ENCODE data around the gene CRYBA4. TPM values are rescaled to one million over a fixed set of nuclear protein-coding genes. Genes with fewer than 3 reads are reported as not detected.
"Not testable (repeated sequence)": the region's sequence is repeated elsewhere in the genome, so short reads cannot be mapped to it uniquely, and the experiment has no call there.

The CRYBA4 gene
- polyA plus RNA-seq, 1 donor: 0.06 TPM

DNA sequence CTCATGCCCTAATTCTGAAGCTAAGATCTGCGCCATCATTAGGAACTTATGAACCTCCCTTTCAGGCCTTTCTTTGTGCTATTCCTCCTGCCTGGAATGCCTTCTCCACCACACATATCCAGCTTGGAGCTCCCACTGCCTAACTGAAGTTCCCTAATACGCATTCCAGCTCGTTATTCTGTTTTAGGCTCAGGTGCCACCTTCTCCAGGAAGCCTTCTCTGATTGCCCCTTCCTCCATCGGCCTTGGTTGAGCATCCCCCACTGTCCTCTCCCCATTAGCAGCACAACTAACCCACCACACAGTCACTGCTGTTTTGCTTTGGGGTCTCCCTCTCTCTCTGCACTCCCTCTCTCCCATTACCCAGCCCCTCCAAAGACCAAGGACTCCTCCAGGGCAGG is 9.1 kb upstream of the CRYBA4 start:
- Histone ChIP-seq H3K4me3 (ENCODE audit: low read length) (no peak overlapping the region), H3K4me1 (ENCODE audit: control insufficient read depth, insufficient read depth, low read length) (peaks cover 2% of the 10 kb centered on the region), H3K27me3 (ENCODE audit: control insufficient read depth, insufficient read depth, low read length) (peaks cover 18% of the 10 kb centered on the region), H3K9me3 (ENCODE audit: control insufficient read depth, low read depth, low read length) (no peaks in the 10 kb centered on the region), H3K27ac (ENCODE audit: low read length) (no peak overlapping the region), H3K36me3 (ENCODE audit: control insufficient read depth, insufficient read depth, low read length) (no peaks in the 10 kb centered on the region)
- no peak for DNase-seq
- no CpG with 5 or more reads among the region's 4 CpGs for WGBS (ENCODE audit: insufficient coverage, low lambda C conversion rate)

DNA sequence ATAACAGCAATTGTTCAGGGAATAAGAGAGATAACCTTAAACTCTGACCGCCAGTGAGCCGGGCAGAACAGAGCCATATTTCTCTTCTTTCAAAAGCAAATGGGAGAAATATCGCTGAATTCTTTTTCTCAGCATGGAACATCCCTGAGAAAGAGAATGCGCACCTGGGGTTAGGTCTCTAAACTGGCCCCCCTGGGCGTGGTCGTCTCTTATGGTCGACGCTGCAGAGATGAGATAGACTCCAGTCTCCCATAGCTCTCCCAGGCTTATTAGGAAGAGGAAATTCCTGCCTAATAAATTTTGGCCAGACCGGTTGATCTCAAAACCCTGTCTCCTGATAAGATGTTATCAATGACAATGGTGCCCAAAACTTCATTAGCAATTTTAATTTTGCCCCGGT is 8.0 kb upstream of the CRYBA4 start:
- not testable (repeated sequence) for H3K36me3 ChIP-seq (ENCODE audit: control insufficient read depth, insufficient read depth, low read length); H3K4me1 ChIP-seq (ENCODE audit: control insufficient read depth, insufficient read depth, low read length); H3K4me3 ChIP-seq (ENCODE audit: low read length); H3K9me3 ChIP-seq (ENCODE audit: control insufficient read depth, low read depth, low read length); DNase-seq; H3K27ac ChIP-seq (ENCODE audit: low read length)
- H3K27me3 ChIP-seq (ENCODE audit: control insufficient read depth, insufficient read depth, low read length): peaks cover 18% of the 10 kb centered on the region
- 0% methylated on average over 1 of the region's 10 CpGs for WGBS (ENCODE audit: insufficient coverage, low lambda C conversion rate)

DNA sequence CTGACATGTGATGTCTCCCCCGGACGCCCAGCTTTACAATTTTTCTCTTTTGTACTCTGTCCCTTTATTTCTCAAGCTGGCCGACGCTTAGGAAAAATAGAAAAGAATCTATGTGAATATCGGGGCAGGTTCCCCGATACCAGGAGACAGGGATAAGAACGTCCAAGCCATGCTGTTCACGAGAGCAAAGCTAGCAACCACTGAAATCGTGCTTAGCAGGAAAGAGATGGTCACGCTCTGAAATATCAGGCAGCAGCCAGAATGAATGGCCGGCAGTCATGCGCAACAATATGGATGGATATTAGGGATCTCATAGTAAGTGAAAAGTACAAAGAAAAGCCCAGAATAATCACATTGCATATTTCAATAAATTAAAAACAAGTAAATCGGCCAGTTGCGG is 7.4 kb upstream of the CRYBA4 start:
- H3K27ac ChIP-seq (ENCODE audit: low read length): no peak overlapping the region
- DNase-seq: no peak
- H3K4me1 ChIP-seq (ENCODE audit: control insufficient read depth, insufficient read depth, low read length): peaks cover 5% of the 10 kb centered on the region
- no peak overlapping the region for H3K4me3 ChIP-seq (ENCODE audit: low read length)
- peaks cover 14% of the 10 kb centered on the region for H3K27me3 ChIP-seq (ENCODE audit: control insufficient read depth, insufficient read depth, low read length)
- 42% methylated on average over 2 of the region's 14 CpGs for WGBS (ENCODE audit: insufficient coverage, low lambda C conversion rate)
- no peaks in the 10 kb centered on the region for H3K9me3 ChIP-seq (ENCODE audit: control insufficient read depth, low read depth, low read length)
- H3K36me3 ChIP-seq (ENCODE audit: control insufficient read depth, insufficient read depth, low read length): no peaks in the 10 kb centered on the region

DNA sequence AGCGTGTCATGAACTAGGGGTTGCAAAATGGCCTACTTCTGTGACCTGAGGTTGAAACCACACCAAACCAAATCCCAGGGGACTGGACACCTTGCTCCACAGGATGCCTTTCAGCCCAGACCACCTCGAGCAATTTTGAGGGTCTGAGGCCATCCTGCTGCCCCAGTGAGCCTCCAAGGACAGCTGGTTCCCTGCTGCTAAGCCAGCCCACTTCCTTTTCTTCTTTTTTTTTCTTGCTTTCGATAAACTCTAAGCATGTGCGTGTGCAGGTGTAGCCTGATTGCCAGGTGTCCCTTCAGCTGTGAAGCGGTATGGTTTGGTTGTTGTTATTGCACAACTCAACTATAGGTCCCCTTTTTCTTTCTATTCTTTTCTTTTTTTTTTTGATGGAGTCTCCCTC is 6.6 kb upstream of the CRYBA4 start:
- WGBS (ENCODE audit: insufficient coverage, low lambda C conversion rate): 80% methylated on average over 1 of the region's 5 CpGs
- H3K4me1 ChIP-seq (ENCODE audit: control insufficient read depth, insufficient read depth, low read length): peaks cover 5% of the 10 kb centered on the region
- no peak overlapping the region for H3K4me3 ChIP-seq (ENCODE audit: low read length)
- DNase-seq: no peak
- H3K27me3 ChIP-seq (ENCODE audit: control insufficient read depth, insufficient read depth, low read length): peaks cover 14% of the 10 kb centered on the region
- H3K9me3 ChIP-seq (ENCODE audit: control insufficient read depth, low read depth, low read length): no peaks in the 10 kb centered on the region
- no peak overlapping the region for H3K27ac ChIP-seq (ENCODE audit: low read length)
- H3K36me3 ChIP-seq (ENCODE audit: control insufficient read depth, insufficient read depth, low read length): no peaks in the 10 kb centered on the region

DNA sequence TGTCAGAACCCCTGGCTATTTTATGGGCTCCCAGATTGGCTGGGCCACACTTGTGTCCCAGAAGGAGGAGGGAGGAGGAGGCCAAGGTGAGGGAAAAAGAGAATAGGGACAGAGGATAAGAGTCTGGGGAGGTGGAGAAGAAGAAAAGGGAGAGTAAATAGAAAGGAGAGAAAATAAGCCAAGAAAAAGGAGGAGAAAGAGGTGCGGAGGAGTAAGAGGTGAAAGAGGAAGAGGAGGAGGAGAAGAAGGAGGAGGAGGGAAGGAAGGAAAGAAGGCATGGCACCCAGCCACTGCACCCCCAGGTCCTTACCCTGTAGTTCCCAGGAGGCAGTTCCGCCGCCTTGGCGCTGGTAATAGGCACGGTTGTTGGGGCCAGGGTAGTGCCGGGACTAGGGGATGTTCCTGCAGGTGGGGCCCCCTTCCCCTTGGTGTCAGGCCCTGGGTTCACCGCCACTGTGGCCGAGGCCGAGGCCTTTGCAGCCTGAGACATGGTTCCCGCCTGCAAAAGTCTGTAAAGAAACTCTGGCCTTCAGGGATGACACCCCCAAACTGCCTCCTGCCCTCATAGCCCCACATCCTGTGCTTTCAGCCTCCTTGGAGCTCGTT is 5.8 kb upstream of the CRYBA4 start:
- Histone ChIP-seq H3K27me3 (ENCODE audit: control insufficient read depth, insufficient read depth, low read length) (peaks cover 14% of the 10 kb centered on the region), H3K27ac (ENCODE audit: low read length) (no peak overlapping the region), H3K36me3 (ENCODE audit: control insufficient read depth, insufficient read depth, low read length) (no peaks in the 10 kb centered on the region), H3K4me1 (ENCODE audit: control insufficient read depth, insufficient read depth, low read length) (peaks cover 5% of the 10 kb centered on the region), H3K4me3 (ENCODE audit: low read length) (no peak overlapping the region), H3K9me3 (ENCODE audit: control insufficient read depth, low read depth, low read length) (no peaks in the 10 kb centered on the region)
- 93% methylated on average over 2 of the region's 11 CpGs for WGBS (ENCODE audit: insufficient coverage, low lambda C conversion rate)
- no peak for DNase-seq

DNA sequence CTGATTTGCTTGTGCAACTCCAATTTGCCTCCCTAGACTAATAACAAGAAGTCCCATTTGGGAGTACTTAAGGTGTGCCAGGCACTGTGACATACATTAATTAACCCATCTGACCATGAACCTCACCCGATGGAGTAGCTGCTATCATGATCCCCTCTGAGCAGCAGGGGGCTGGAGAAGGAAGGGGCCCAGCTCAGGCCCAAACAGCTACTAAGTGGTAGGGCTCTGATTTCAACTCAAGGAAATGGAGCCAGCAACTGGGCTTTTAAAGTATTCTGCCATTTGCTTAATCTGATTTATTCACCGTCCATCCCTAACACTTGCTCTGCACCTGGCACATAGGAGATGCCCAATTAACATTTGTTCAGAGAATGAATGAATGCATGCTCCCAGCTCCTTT is 5.1 kb upstream of the CRYBA4 start:
- no peaks in the 10 kb centered on the region for H3K9me3 ChIP-seq (ENCODE audit: control insufficient read depth, low read depth, low read length)
- no peaks in the 10 kb centered on the region for H3K36me3 ChIP-seq (ENCODE audit: control insufficient read depth, insufficient read depth, low read length)
- WGBS (ENCODE audit: insufficient coverage, low lambda C conversion rate): no CpG with 5 or more reads among the region's 2 CpGs
- no peak overlapping the region for H3K27ac ChIP-seq (ENCODE audit: low read length)
- H3K27me3 ChIP-seq (ENCODE audit: control insufficient read depth, insufficient read depth, low read length): peaks cover 14% of the 10 kb centered on the region
- H3K4me1 ChIP-seq (ENCODE audit: control insufficient read depth, insufficient read depth, low read length): peaks cover 5% of the 10 kb centered on the region
- no peak for DNase-seq
- H3K4me3 ChIP-seq (ENCODE audit: low read length): no peak overlapping the region

DNA sequence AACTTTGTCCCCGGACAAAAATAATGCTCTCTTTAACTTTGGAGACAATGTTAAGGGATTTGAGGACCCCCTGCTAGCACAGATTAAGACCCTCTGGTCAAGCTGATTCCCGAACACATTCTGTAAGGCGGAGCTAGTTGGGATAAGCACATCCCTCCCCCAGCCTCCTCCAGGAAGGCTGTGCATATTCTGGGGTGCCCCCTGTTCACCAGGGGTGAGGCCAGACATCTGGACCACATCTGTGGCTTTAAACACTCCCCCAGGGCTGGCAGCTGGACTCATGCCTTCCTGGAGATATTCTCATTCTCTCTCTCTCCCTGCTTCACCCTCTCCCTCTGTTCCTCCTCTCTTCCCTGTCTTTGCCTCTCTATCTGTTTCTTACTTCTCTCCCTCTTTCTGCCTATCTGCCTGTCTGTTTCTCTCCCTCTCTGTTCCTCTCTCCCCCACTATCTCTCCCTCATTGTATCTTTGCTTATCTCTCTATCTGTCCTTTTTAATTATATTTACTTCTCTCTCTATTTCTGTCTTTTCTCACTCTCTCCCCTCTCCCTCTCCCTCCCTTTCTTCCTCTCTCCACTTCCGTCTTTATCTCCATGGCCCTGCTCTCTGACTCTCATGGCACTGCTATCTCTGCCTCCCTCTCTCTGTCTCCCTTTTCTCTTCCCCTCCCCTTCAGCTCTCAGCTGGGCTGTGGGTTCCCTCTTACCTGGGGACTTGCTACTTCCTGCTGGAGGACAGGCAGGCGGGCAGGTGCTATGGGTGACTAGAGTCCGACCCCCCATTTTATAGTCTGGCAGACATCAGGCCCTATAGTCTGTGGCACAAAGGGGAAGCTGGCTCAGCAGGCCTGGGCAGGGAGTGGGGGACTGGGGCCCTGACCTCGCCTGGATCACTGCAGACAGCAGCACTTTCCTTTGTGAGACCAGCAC is 4.2 kb upstream of the CRYBA4 start, which contains the start of gene CRYBB1:
Gene CRYBB1, minus strand, starts transcription at position 757 of the 929 bp plus-strand sequence. CDS start 1,708 bp downstream, outside the sequence.
- Histone ChIP-seq H3K36me3 (ENCODE audit: control insufficient read depth, insufficient read depth, low read length) (no peaks in the 10 kb centered on the region), H3K27ac (ENCODE audit: low read length) (no peak within 1 kb of the TSS), H3K27me3 (ENCODE audit: control insufficient read depth, insufficient read depth, low read length) (peaks cover 14% of the 10 kb centered on the region), H3K4me3 (ENCODE audit: low read length) (no peak within 1 kb of the TSS), H3K9me3 (ENCODE audit: control insufficient read depth, low read depth, low read length) (no peaks in the 10 kb centered on the region), H3K4me1 (ENCODE audit: control insufficient read depth, insufficient read depth, low read length) (peaks cover 5% of the 10 kb centered on the region)
- WGBS (ENCODE audit: insufficient coverage, low lambda C conversion rate): 22% methylated on average over 1 of the region's 7 CpGs
- peak in 1 of 2 donors; percentile 14 for DNase-seq

DNA sequence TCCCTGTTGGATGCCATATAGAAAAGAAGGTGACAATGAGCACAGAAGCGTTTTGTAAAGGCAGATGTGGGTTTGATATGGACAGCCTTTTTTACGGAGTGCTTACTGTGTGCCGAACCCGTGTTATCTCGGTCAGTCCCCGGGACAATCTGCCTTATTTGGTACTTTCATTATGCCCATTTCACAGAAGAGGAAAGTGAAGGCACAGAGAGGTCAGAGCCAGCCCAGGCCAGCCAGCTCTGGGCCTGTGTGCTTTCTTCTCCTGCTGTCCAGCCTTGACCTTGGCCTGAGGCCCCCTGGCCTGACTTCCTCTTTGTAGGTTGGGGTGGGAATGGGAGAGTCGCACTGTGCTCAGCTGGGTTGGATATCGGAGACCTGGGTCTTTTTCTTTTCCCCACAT is 3.3 kb upstream of the CRYBA4 start:
- Histone ChIP-seq H3K4me1 (ENCODE audit: control insufficient read depth, insufficient read depth, low read length) (peaks cover 5% of the 10 kb centered on the region), H3K27me3 (ENCODE audit: control insufficient read depth, insufficient read depth, low read length) (peaks cover 6% of the 10 kb centered on the region), H3K9me3 (ENCODE audit: control insufficient read depth, low read depth, low read length) (no peaks in the 10 kb centered on the region), H3K36me3 (ENCODE audit: control insufficient read depth, insufficient read depth, low read length) (no peaks in the 10 kb centered on the region), H3K4me3 (ENCODE audit: low read length) (no peak overlapping the region), H3K27ac (ENCODE audit: low read length) (no peak overlapping the region)
- WGBS (ENCODE audit: insufficient coverage, low lambda C conversion rate): no CpG with 5 or more reads among the region's 8 CpGs
- no peak for DNase-seq

DNA sequence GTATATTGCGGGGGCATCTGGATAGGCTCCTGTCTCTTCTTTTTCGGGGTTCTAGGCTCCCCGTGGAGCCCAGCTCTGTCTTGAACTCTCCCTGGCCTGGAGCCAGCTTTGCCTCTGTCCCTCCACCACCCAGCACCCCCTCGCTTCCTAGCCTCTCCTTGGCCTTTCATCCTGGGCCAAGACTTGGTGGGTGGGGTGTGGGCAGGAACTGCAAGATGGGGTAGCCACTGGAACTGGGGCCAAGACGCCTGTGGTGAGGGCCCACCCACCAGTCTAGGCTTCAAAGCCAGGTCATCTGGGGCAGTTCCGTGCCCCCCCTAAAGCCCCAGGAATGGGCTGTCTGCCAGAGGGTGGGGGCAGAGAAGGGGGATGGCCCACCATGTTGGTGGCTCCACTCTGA is 2.3 kb upstream of the CRYBA4 start:
- Histone ChIP-seq H3K4me1 (ENCODE audit: control insufficient read depth, insufficient read depth, low read length) (peaks cover 5% of the 10 kb centered on the region), H3K4me3 (ENCODE audit: low read length) (no peak overlapping the region), H3K36me3 (ENCODE audit: control insufficient read depth, insufficient read depth, low read length) (no peaks in the 10 kb centered on the region), H3K27me3 (ENCODE audit: control insufficient read depth, insufficient read depth, low read length) (peaks cover under 1% of the 10 kb centered on the region), H3K27ac (ENCODE audit: low read length) (no peak overlapping the region), H3K9me3 (ENCODE audit: control insufficient read depth, low read depth, low read length) (no peaks in the 10 kb centered on the region)
- WGBS (ENCODE audit: insufficient coverage, low lambda C conversion rate): no CpG with 5 or more reads among the region's 6 CpGs
- DNase-seq: no peak

DNA sequence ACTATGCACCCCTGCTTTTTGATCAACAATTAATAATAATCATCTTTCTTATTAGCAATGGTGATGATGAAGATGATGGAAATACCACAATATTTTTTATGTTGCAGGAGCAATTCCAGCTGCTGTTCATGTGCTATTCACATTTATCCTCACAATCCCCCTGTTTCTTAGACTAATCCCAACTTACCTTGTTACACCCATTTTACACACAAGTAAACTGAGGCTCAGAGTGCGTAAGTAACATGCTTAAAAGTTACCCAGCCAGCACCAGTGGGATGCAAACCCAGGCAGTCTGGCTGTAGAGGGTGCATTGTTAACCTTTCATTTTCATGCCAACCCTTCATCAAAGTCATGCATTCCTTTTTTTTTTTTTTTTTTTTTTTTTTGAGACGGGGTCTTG is 1.6 kb upstream of the CRYBA4 start:
- H3K4me1 ChIP-seq (ENCODE audit: control insufficient read depth, insufficient read depth, low read length): peaks cover 5% of the 10 kb centered on the region
- no peak for DNase-seq
- no peaks in the 10 kb centered on the region for H3K9me3 ChIP-seq (ENCODE audit: control insufficient read depth, low read depth, low read length)
- no peaks in the 10 kb centered on the region for H3K36me3 ChIP-seq (ENCODE audit: control insufficient read depth, insufficient read depth, low read length)
- H3K27me3 ChIP-seq (ENCODE audit: control insufficient read depth, insufficient read depth, low read length): no peaks in the 10 kb centered on the region
- no peak overlapping the region for H3K27ac ChIP-seq (ENCODE audit: low read length)
- no CpG with 5 or more reads among the region's 2 CpGs for WGBS (ENCODE audit: insufficient coverage, low lambda C conversion rate)
- no peak overlapping the region for H3K4me3 ChIP-seq (ENCODE audit: low read length)

Measured in large intestine (tissue), 3 donors.